ENCODE results near the gene MAPK8IP2. TPM values are rescaled to one million over a fixed set of nuclear protein-coding genes. Genes with fewer than 3 reads are reported as not detected.

The MAPK8IP2 gene
- total and polyA plus RNA-seq, 2 of the 13 experiments (the other 11 are each of a cell fraction or from before 2014, with no cell fraction given) = 1.3 to 2.6 TPM

DNA sequence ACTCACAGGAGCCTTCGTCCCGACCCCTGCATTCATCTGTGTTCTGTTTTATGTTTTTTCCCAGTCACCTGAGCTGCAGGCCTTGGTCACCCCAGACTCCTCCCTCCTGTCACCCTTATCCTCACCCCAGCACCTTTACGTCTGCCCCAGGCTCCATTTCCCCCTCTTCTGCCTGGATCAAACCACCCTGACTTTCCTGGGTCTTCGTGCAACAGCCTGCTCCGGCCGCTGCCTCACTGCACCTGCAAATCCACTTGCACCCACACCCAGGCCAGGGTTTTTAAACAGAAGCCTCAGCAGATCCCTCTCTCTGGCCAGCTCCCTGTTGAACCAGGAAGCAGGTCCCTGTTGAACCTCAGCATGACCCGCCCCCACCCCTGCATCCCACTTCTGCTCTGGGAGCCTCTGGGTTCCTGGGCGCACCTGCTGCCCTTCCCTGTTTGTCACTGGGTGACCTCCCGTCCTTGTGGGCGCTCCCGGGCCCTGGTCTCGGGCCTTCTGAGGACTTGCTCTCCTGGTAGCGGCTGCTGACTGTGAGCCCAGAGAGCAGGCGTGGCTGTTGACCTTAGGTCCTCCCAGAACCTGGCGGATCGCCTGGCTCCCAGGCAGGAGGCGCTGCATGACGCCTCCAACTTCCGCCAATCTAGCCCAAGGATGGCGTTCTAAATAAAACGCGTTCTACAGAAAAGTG is 12.8 kb downstream of the MAPK8IP2 start (continued):
- TF ChIP-seq RXRA (CRISPR knock-in tag; IDR thresholded peaks at IDR 0.05) (peak; percentile 82), ZFP36 (IDR thresholded peaks at IDR 0.05; ENCODE audit: borderline replicate concordance, low read depth, low read length, partially characterized antibody) (no peak), TCF7L2 (IDR thresholded peaks at IDR 0.05; ENCODE audit: low read depth, low read length) (no peak), ZNF121 (CRISPR knock-in tag; IDR thresholded peaks at IDR 0.05) (no peak), ZBTB3 (CRISPR knock-in tag; IDR thresholded peaks at IDR 0.05; ENCODE audit: borderline replicate concordance, low read depth) (no peak), ARNT2 (CRISPR knock-in tag; IDR thresholded peaks at IDR 0.05; ENCODE audit: low read depth) (no peak), GABPA (IDR thresholded peaks at IDR 0.05; ENCODE audit: low read depth, low read length) (0 out of 2 replicates have a peak, but pooled peaks have one; percentile 6), GABPA (CRISPR knock-in tag; IDR thresholded peaks at IDR 0.05; ENCODE audit: low read depth) (peak; percentile 71), ZNF496 (CRISPR knock-in tag; IDR thresholded peaks at IDR 0.05; ENCODE audit: insufficient replicate concordance) (no peak), ZNF850 (CRISPR knock-in tag; conservative IDR thresholded peaks at IDR 0.05) (no peak), ZNF3 (CRISPR knock-in tag; IDR thresholded peaks at IDR 0.05) (no peak), SP1 (IDR thresholded peaks at IDR 0.05) (no peak), SP1 (CRISPR knock-in tag; IDR thresholded peaks at IDR 0.05) (peak; percentile 52; the same call in 1 of the 2 replicates), ZNF589 (CRISPR knock-in tag; conservative IDR thresholded peaks at IDR 0.05) (no peak), HOXD1 (CRISPR knock-in tag; IDR thresholded peaks at IDR 0.05) (no peak), ZNF780A (CRISPR knock-in tag; IDR thresholded peaks at IDR 0.05) (no peak), MTA3 (CRISPR knock-in tag; IDR thresholded peaks at IDR 0.05) (no peak), ZNF781 (CRISPR knock-in tag; IDR thresholded peaks at IDR 0.05; ENCODE audit: borderline replicate concordance, not compliant biosample characterization) (no peak), IRF2 (CRISPR knock-in tag; IDR thresholded peaks at IDR 0.05) (no peak)
- TF ChIP-seq, protein P1, sequence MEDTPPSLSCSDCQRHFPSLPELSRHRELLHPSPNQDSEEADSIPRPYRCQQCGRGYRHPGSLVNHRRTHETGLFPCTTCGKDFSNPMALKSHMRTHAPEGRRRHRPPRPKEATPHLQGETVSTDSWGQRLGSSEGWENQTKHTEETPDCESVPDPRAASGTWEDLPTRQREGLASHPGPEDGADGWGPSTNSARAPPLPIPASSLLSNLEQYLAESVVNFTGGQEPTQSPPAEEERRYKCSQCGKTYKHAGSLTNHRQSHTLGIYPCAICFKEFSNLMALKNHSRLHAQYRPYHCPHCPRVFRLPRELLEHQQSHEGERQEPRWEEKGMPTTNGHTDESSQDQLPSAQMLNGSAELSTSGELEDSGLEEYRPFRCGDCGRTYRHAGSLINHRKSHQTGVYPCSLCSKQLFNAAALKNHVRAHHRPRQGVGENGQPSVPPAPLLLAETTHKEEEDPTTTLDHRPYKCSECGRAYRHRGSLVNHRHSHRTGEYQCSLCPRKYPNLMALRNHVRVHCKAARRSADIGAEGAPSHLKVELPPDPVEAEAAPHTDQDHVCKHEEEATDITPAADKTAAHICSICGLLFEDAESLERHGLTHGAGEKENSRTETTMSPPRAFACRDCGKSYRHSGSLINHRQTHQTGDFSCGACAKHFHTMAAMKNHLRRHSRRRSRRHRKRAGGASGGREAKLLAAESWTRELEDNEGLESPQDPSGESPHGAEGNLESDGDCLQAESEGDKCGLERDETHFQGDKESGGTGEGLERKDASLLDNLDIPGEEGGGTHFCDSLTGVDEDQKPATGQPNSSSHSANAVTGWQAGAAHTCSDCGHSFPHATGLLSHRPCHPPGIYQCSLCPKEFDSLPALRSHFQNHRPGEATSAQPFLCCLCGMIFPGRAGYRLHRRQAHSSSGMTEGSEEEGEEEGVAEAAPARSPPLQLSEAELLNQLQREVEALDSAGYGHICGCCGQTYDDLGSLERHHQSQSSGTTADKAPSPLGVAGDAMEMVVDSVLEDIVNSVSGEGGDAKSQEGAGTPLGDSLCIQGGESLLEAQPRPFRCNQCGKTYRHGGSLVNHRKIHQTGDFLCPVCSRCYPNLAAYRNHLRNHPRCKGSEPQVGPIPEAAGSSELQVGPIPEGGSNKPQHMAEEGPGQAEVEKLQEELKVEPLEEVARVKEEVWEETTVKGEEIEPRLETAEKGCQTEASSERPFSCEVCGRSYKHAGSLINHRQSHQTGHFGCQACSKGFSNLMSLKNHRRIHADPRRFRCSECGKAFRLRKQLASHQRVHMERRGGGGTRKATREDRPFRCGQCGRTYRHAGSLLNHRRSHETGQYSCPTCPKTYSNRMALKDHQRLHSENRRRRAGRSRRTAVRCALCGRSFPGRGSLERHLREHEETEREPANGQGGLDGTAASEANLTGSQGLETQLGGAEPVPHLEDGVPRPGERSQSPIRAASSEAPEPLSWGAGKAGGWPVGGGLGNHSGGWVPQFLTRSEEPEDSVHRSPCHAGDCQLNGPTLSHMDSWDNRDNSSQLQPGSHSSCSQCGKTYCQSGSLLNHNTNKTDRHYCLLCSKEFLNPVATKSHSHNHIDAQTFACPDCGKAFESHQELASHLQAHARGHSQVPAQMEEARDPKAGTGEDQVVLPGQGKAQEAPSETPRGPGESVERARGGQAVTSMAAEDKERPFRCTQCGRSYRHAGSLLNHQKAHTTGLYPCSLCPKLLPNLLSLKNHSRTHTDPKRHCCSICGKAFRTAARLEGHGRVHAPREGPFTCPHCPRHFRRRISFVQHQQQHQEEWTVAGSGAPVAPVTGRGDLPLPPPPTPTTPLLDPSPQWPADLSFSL (CRISPR knock-in tag; IDR thresholded peaks at IDR 0.05) = no peak
- TF ChIP-seq, protein P2, sequence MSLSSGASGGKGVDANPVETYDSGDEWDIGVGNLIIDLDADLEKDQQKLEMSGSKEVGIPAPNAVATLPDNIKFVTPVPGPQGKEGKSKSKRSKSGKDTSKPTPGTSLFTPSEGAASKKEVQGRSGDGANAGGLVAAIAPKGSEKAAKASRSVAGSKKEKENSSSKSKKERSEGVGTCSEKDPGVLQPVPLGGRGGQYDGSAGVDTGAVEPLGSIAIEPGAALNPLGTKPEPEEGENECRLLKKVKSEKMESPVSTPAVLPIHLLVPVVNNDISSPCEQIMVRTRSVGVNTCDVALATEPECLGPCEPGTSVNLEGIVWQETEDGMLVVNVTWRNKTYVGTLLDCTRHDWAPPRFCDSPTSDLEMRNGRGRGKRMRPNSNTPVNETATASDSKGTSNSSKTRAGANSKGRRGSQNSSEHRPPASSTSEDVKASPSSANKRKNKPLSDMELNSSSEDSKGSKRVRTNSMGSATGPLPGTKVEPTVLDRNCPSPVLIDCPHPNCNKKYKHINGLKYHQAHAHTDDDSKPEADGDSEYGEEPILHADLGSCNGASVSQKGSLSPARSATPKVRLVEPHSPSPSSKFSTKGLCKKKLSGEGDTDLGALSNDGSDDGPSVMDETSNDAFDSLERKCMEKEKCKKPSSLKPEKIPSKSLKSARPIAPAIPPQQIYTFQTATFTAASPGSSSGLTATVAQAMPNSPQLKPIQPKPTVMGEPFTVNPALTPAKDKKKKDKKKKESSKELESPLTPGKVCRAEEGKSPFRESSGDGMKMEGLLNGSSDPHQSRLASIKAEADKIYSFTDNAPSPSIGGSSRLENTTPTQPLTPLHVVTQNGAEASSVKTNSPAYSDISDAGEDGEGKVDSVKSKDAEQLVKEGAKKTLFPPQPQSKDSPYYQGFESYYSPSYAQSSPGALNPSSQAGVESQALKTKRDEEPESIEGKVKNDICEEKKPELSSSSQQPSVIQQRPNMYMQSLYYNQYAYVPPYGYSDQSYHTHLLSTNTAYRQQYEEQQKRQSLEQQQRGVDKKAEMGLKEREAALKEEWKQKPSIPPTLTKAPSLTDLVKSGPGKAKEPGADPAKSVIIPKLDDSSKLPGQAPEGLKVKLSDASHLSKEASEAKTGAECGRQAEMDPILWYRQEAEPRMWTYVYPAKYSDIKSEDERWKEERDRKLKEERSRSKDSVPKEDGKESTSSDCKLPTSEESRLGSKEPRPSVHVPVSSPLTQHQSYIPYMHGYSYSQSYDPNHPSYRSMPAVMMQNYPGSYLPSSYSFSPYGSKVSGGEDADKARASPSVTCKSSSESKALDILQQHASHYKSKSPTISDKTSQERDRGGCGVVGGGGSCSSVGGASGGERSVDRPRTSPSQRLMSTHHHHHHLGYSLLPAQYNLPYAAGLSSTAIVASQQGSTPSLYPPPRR (CRISPR knock-in tag; IDR thresholded peaks at IDR 0.05; ENCODE audit: borderline replicate concordance) = no peak
